SH-SY5Y (cell line): Measurements from ENCODE around the gene SERTAD2.

ENCODE experiments used
- GATA2 ChIP-seq: IDR thresholded peaks from 2 replicates; pipeline ENCODE4 v1.6.1; 2011; ENCODE audit warnings: mild to moderate bottlenecking, low read depth, low read length
- GATA3 ChIP-seq: IDR thresholded peaks from 2 replicates; pipeline ENCODE4 v1.6.1; 2011; ENCODE audit warnings: low read depth, mild to moderate bottlenecking, low read length, moderate library complexity

- TF ChIP-seq GATA2 (no peak), GATA3 (no peak)
Observed at GRCh38 chr2:64698177-64698643, 44.5 kb upstream of the SERTAD2 start.
